Ramos (cell line): ENCODE measurements around the gene ARMC8.

Source experiments
- in situ Hi-C: fragments of 300-500 bp; cut with MboI; formaldehyde crosslinking; loops from one replicate; pipeline ENCODE4 v1.14.3; 2022; ENCODE audit warnings: low sequenced_read_pairs; ENCODE audit not compliant: unreplicated experiment

ARMC8 gene

DNA sequence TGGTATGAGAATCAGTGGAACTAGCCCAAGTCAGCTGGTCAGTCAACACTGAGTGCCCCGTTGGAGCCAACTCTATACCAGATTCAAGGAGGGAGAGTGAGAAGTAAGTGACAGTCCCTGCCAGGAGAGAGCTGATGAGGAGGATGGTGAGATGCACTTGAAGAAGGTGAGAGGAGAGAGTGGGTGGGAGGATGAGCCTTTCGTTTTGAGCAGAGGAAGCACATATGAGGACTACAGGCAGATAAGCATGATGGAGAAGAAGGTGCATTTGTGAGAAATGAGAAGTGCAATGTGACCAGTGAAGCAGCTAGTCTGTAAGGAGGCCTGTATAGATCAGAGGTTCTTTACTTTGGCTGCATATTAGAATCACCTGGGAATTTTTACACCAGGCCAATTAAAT is 102.2 kb downstream of the ARMC8 start:
- in situ Hi-C loops: no loop called here

DNA sequence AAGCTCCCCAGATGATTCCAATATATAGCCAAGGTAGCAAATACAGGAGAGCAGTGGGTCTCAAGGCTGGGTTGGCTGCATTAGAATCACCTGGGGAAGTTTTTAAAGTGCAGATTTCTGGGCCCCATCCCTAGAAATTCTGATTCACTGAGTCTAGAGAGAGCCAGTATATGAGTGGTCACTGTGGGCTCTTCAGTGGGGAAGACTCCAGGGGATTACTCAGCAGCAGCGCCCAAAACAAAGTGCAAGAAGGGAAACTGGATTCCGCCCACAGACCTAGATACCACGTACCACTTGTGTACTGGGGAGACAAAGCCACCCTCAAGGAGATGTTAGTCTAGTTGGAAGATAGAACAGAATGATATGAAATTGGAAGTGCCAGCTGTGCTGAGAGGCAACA is 102.6 kb downstream of the ARMC8 start:
- in situ Hi-C loops: no loop called here

DNA sequence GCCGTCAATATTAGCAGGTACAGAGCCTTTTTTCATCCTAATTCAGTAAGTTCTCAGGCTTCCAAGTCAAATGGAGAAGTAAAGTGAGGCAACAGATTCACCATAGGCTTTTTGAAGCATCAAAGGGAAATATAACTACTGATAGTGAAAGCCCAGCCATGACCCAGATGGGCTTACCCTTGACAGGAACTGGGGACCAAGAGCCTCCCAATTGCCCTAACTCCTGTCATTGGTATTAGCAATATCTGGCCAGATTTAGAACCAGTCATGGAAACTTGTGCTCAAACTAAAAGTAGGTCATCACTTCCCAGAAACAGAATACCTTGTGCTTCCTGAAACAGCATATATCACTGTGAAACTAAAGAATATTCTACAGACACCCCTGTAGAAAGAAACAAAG is 109.5 kb downstream of the ARMC8 start:
- in situ Hi-C loops: no loop called here

DNA sequence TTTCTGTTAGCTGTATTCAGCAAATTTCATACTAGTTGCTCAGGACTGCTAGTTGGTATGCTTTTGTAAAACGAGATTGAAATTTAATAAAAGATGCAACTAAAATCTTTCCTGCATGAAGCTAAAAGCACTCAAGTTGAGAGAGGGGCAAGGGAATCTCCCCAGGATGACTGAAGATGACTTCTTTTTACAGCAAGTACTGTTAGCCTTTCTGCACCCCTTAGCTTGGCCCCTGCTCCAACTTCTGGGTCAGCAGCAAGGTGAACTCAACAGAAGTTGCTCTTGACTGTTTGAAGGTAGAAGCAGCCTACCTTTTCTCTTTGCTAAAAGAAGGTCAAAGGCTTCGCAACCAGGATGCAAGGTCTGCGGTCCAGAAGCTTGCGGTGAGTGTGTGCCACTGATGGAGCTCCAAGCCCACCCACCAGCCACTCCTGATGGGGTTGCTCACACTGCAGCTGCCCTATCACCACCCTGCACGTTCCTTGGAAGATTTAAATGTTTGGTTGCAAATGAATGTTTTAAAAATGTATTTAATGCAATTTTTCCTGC is 110.0 kb downstream of the ARMC8 start:
- in situ Hi-C loops: no loop called here

DNA sequence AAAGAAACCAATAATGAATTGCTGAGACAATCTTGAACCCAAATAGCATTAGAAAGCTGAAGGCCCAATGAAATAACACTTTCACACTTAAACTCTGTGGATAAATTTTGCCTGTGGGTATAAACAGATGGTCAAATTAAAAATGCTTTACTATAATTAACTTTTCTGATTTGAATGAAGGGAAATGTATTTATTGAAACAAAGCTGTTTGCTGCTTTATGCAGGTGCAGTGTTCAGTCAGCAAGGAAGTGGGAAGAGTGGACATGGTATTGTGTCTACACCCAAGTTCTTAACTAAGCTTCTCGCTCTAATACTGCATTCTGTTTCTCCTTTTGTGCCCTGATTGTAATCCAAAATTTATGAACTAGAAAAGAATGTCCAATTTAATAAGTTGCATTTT is 110.8 kb downstream of the ARMC8 start:
- in situ Hi-C loops: no loop called here

DNA sequence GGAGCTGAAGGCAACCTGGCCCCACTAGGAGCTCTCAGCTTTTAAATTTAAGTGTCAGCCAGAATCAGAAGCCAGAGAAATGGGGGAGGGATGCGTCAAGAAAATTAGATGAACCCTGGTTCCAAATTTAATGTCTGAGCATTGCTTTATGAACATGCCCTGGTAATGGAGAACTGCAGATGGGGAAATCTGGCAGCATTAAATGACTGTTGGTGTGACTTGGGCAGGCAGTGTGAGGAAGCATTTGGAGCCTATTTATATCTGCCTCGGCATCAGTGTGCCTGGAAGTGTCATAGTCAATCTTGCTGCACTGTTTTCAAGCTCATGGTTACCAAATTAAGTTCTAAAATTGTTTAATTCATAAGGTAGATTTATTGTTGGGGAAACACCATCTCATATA is 113.5 kb downstream of the ARMC8 start:
- in situ Hi-C loops: no loop called here

DNA sequence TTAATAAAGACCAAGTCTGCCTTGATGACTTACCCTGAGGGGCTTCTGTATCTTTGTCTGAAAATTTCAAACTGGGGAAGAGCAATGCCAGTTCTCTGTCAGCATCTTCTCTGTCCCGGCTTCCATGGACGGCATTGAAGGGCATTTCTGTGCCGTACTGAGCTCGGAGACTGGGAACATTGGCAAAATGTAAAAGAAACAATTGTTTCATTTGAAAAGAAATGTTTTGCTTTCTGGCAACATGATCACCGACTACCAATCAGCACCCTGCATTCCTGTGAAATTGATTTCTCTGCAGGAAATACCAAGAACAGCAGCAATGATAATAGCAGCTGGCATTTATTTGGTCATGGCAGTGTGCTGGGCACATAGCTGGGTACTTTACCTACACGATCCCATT is 116.4 kb downstream of the ARMC8 start:
- in situ Hi-C loops: no loop called here

DNA sequence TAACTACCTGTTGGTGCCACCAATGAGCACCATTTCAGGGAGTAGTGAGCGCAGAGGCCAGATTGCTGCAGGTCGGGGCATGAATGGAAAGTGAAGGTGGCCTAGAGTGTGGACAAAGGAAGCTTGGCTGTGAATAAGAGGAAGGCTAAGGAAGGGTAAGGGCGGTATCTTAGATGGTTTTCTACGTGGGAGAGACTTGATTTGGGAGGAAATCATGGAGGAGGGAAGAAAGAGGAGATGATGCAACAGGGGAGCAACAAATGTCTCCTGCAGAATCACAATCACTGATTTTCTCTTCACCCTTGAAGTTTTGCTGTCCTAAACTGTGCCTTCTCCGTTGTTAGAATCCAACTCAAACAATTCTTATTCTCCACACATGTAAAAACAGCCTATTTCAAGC is 120.8 kb downstream of the ARMC8 start:
- in situ Hi-C loops: no loop called here

DNA sequence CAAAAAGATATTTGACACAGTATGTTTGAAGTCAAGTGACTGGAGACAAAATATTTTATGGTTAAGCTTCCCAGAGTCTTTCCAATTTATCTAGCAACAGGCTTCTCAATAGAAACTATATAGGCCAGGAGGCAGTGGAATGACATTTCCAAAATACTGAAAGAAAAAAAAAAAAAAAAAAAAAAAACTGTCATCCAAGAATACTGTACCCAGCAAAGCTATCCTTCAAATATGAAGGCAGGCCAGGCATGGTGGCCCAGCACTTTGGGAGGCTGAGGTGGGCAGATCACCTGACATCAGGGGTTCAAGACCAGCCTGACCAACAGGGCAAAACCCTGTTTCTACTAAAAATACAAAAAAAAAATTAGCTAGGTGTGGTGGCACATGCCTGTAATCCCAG is 121.7 kb downstream of the ARMC8 start:
- in situ Hi-C loops: no loop called here

DNA sequence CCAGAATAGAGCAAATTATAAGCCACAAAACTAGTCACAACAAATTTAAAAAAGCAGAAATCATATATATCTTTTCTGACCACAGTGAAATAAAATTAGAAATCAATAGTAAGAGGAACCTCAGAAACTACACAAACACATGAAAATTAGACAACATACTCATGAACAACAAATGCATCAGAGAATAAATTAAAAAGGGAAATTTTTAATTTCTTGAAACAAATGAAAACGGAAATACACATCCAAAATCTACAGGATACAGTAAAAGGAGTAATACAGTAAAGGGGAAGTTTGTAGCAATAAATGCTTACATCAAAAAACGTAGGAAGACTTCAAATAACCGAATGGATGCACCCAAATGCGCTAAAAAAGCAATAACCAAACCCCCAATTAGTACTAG is 123.4 kb downstream of the ARMC8 start:
- in situ Hi-C loops: no loop called here

DNA sequence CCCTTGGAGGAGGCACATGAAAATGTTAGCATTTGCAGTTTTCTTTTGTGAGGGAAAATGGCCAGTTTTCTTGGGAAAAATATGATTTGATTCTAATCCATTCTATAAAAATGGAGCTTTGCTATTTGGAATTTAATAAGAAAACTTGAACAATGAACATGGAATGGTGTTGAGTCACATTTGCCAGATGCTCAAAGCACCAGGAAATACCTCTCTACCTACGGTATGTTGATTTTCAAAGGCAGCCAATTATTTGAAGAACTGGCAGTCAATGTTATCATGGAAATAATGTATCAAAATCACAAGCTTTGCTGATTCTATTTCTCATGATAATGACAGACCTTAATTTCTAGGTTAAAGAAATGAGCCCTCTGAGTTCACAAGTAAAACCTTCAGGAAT is 127.7 kb downstream of the ARMC8 start:
- in situ Hi-C loops: no loop called here

DNA sequence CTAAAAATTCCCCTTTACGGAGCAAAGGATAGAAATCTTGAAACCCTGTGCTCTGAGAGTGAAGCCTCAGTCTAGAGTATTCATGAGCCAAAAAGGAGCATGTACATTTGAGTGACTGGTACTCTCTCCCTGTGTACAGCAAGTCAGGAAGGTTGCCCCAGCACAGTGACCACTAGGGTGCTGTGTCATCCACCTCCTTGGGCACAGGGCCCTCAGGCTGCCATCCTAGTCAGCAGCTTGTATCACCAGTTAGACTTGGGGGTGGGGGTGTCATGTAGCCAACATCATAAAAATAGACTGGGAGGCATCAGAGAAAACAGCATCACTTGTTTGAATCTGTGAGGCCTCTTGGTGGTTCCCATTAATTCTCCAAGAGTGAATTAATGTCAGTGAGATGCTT is 130.6 kb downstream of the ARMC8 start:
- in situ Hi-C loops: no loop called here

DNA sequence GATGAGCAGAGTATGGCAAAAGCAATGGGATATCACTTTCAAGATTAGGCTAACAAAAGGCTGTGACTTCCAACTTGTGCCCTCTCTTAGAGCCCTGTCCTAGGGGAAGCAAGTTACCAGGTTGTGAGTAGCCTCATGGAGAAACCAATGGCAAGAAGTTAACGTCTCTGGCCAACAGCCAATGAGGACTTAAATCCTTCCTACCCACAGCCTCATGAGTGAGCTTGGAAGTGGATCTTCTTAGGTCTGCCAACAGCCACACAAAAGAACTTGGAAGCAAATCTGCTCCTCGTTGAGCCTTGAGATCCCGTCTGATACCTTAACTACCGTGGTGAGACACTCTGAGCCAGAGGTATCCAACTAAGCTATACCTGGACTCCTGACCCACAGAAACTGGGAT is 136.9 kb downstream of the ARMC8 start:
- in situ Hi-C loops: no loop called here

DNA sequence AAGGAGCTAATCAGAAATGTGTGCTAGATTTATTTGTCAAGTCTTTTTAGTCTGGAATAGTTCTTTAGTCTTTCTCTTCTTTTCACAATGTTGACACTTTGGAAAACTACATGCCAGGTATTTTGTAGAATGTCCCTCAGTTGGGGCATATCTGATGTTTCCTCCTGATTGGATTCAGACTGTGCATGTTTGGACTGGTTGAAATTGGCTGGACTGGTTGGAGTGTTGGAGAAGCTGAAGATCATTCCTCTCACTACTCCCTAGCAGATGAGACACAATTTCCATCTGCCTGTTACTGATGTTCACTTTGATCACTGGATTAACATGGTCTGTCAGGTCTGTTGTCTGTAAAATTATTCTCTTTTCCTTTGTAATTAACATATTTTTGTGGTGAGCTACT is 138.9 kb downstream of the ARMC8 start:
- in situ Hi-C loops: no loop called here

DNA sequence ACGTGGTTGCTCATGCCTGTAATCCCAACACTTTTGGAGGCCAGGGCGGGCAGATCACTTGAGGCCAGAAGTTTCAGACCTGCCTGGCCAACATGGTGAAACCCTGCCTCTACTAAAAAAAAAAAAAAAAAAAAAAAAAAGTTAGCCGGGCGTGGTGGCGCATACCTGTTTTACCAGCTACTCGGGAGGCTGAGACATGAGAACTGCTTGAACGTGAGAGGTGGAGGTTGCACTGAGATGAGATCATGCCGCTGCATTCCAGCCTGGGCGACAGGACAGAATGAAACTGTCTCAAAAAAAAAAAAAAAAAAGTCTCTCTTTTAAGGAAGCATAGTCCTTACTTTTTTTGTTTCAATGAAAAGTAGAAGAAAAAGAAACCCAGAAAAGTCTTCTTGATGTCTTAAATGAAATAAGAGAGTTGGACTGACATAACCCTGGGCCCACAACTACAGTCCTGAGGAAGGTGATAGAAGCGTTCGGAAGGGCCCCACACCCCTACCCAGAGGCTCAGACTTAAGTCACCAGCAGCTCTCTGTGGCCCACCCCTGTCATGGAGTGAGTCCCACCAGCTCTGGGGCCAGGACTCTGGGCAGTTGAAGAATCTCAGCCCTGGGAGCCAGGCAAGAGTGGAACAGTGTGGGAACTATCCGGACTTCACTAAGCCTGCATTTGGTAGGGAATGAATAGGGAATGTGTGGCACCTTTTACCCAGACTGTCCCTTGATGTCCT is 139.9 kb downstream of the ARMC8 start:
- in situ Hi-C loops: no loop called here

DNA sequence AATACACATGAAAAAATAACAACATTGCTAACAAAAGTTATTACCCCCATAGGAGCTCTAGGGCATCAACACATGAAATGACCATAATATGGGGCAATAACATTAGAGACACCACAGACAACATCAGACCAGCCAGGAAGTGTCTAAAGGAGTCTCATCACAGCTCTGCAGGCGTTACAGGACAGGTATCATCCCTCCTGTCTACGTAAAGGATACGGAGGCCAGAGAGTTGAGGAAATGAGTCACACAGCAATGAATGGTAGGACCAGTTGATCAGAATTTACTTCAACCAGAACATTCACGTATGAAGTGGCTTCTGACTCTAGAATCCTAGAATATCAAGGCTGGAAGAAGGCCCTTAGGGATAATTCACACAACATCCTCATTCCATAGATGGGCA is 140.7 kb downstream of the ARMC8 start:
- in situ Hi-C loops: no loop called here

DNA sequence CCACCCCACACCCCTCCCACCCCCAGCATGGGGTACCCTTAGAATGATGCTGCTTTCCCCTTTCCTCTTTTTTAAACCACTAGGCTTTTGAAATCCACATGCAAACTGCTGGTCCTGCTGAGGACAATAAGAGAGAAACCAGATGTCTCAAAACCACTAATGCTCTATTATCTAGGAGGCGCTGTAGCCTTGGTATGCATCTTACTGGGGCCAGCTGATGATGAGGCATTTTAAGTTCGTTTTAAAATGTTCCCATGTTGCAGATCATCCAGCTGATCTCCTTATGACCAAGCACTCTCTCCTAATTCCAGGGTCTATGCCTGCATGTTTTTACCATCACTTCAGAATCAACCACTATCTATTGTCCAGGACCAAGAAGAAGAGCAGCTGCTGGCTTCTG is 141.2 kb downstream of the ARMC8 start:
- in situ Hi-C loops: no loop called here

DNA sequence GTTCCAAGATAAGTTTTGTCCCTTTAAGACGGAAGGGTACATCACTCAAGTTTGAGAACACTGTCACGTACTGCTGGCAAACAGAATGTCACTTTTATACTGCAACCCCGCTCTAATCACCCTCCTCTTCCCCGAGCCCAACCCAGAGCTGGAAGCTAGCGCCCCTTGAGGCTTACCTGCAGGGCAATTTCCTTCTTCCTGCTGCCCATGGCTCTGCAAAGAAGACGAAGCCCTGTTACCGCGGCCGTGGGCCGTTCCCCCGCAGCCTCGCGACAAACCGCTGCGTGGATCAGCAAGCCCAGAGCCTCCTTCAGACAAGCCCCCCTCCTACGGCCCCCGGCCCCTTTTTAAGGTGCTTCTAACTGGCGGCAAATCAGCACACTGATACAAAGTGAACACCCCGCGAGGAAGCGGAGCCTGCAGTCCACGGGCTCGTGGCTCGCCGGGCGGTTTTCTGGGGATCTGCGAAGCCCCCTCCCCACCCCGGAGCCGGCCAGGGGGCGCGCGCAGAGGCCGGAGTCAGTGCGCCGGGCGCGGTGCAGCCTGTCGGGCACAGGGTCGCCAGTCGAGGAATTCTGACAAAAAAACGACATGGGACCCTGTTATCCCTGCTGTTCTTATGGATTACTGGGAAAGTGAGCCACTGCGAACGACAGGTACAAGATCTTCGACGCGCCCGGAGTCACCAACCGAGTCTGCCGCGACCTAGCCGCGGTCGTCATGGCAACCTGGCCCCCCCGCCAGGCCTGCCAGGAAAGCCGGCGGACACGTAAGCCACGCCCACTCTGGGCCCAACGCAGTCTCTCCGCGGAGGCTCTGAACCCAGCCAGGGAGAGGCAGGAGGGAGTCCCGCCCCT is 142.3 kb downstream of the ARMC8 start, which contains the start of gene NME9:
NME9 (minus strand) TSS at position 725 of the 857 bp plus-strand sequence; CDS start at position 209, 516 bp downstream.
- in situ Hi-C loops: no loop called here

DNA sequence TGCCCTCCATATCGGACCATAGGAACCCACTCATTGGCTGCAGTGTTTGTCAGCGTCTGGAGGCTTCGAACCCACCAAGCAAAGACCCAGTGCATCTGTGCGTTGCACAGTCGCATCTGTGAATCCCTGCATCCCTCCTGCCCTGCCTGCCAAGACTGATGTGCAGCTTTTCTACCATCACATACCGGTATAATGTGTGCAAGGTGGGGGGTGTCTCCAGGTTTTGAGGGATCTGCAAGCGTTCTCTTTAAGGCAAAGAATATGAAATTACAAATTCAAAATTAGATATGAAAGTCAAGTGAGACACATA is 142.8 kb downstream of the ARMC8 start:
- in situ Hi-C loops: no loop called here

DNA sequence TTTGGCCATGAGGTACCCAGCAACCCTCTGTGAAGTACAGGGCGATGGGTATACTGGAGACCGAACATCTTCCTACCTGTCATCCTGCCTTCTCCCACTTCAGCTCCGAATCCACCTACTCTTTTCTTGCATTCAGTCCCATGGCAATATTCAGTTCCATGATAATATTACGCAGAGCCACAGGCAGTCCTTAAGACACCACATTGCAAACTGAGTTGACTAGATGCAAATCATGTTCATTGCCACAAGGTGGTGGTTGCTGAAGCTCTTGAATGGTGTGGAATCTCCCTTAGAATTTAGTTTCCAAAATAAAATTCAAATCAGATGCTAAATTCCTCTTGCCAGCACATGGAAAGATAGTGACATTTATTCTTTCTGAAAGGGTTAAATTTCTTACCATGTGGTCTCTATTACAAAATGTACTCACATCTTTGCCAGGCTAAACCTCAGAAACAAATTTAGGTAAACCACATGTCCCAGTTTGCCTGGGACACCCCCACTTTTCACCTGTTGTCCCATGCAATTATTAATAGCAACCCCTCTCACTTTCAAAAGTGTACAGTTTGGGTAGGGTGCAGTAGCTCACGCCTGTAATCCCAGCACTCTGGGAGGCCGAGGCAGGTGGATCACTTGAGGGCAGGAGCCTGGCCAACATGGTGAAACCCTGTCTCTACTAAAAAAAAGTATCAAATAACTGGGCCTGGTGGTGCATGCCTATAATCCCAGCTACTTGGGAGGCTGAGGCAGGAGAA is 144.2 kb downstream of the ARMC8 start:
- in situ Hi-C loops: no loop called here
